ENCODE results near the gene BEST1. TPM values are rescaled to one million over a fixed set of nuclear protein-coding genes. Genes with fewer than 3 reads are reported as not detected.
A peak's percentile ranks its signal among the peaks of the same experiment; 100 is the strongest.

Gene BEST1
- total and polyA plus RNA-seq, 2 of the 13 experiments (the other 11 are each of a cell fraction or from before 2014, with no cell fraction given): 0.09 to 0.65 TPM

- TF ChIP-seq ZNF513 (CRISPR knock-in tag; conservative IDR thresholded peaks at IDR 0.05) (no peak), MBD4 (IDR thresholded peaks at IDR 0.05; ENCODE audit: borderline replicate concordance, low read length) (no peak), ZC3H13 (CRISPR knock-in tag; IDR thresholded peaks at IDR 0.05) (no peak), PAWR (CRISPR knock-in tag; IDR thresholded peaks at IDR 0.05; ENCODE audit: borderline replicate concordance) (no peak), HOXA9 (CRISPR knock-in tag; IDR thresholded peaks at IDR 0.05; ENCODE audit: borderline replicate concordance) (no peak), ZNF687 (CRISPR knock-in tag; IDR thresholded peaks at IDR 0.05) (peak; percentile 94), SIN3B (IDR thresholded peaks at IDR 0.05; ENCODE audit: low read length) (no peak), ZFYVE20 (CRISPR knock-in tag; IDR thresholded peaks at IDR 0.05; ENCODE audit: borderline replicate concordance, low read depth) (no peak), ELK4 (CRISPR knock-in tag; IDR thresholded peaks at IDR 0.05; ENCODE audit: borderline replicate concordance) (no peak), MEF2D (CRISPR knock-in tag; IDR thresholded peaks at IDR 0.05) (no peak), ZBTB7A (CRISPR knock-in tag; IDR thresholded peaks at IDR 0.05) (0 out of 2 replicates have a peak, but pooled peaks have one; percentile 19), SIX4 (CRISPR knock-in tag; IDR thresholded peaks at IDR 0.05) (no peak), TGIF2 (CRISPR knock-in tag; IDR thresholded peaks at IDR 0.05) (0 out of 2 replicates have a peak, but pooled peaks have one; percentile 18), CREB3 (CRISPR knock-in tag; IDR thresholded peaks at IDR 0.05) (no peak), ZNF777 (CRISPR knock-in tag; IDR thresholded peaks at IDR 0.05) (no peak), PCBP1 (IDR thresholded peaks at IDR 0.05; ENCODE audit: borderline replicate concordance, low read depth, low read length) (no peak), CAMTA2 (CRISPR knock-in tag; IDR thresholded peaks at IDR 0.05; ENCODE audit: borderline replicate concordance) (no peak), ATF4 (CRISPR knock-in tag; IDR thresholded peaks at IDR 0.05) (peak in 1 of 2 experiments; percentile 38; a peak in 1 of 4 replicates), SMC3 (IDR thresholded peaks at IDR 0.05; ENCODE audit: low read length) (no peak)
These were observed 50.6 kb downstream of the BEST1 start (continued) for GRCh38 chr11:62000539-62001446.
